HUDEP-2 (cell line): Measurements from ENCODE around the gene BOK.
"Not testable (repeated sequence)": the region's sequence is repeated elsewhere in the genome, so short reads cannot be mapped to it uniquely, and the experiment has no call there.

Experiments used
- DNase-seq, 76 experiments: peaks; one replicate each; lab custom pipeline; 2025; ENCODE audit not compliant: unreplicated experiment in 76 of 76; lab: John Stamatoyannopoulos, UW

The BOK gene

GRCh38 chr2:241555711-241556110 is 2.8 kb upstream of the BOK start:
- DNase-seq: no peak

DNA sequence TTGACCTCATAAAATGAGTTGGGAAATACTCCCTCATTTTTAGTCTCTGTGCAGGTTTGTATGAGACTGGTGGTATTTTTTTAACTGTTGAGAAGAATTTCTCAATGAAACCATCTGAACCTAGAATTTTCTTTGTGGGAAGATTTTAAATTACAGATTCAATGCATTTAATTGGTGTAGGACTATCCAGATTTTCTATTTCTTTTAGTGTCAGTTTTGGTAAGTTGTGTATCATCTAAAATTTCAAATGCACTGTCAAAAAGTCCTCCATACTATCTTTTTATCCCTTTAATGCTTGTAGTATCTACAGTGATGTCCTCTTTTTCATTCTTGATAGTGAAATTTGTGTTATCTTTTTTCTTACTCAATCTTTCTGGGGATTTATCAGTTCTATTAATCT is 1.8 kb upstream of the BOK start:
- no peak for DNase-seq

DNA sequence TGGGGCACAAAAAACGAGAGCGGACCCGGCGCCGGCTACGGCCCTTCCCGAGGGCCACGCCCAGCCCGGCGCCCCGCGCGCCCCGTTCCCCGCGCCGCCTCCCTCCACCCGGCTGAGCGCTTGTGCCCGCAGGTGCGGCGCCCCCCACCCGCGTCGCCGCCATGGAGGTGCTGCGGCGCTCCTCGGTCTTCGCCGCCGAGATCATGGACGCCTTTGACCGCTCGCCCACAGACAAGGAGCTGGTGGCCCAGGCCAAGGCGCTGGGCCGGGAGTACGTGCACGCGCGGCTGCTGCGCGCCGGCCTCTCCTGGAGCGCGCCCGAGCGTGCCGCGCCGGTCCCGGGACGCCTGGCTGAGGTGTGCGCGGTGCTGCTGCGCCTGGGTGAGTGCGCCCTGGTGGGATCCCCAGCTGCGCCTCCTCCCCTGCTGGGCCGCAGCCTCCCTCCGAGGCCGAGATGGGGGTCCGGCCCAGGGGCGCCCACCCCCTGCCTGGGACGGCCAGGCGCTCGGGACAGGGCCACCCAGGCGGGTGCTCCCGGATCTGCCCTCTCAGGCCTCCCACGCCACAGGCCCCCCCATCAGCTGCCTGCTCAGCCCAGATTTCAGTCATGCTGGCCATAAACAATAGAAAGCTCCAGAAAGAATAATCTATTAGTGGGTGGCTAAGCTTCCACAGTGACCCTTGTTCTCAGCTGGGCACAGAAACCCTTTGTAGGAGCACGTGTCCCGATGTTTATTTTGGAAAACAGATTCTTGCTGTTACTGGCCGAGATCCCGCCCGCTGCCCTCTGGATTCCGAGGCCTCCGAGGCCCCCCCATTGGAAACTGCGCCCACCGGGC is 997 bp downstream of the BOK start:
- peak in 21 of 76 experiments; percentile 2 to 65 (median 31) for DNase-seq

- DNase-seq: no peak
These were observed 1.8 kb downstream of the BOK start for GRCh38 chr2:241560162-241560882.

DNA sequence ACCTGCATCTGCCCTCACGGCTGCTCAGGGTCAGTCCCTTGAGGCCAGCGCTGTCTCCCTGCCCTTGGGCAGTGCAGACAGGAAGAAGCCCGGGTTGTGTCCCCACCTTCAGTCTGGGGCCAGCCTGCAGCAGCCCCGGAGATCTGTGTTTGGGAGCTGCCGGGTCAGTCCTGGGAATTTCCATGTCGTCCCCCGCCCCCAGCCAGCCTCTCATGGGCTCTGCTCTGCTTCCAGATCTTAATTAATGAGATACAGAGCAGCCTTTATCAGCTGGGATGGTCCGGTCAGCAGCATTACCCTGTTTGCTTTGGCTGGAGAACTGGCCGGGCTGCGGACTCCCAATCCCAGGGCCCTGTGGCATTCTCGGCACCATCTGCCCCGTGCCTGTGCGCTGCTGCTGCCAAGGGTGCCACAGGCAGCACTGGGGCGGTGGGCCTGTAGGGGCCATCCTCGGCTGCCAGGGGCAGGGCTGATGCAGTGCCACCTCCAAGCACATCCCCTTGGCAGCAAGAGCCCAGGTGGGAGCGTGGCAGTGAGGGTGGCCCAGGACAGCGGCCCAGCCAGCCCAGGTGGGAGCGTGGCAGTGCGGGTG is 2.4 kb downstream of the BOK start:
- no peak for DNase-seq

DNA sequence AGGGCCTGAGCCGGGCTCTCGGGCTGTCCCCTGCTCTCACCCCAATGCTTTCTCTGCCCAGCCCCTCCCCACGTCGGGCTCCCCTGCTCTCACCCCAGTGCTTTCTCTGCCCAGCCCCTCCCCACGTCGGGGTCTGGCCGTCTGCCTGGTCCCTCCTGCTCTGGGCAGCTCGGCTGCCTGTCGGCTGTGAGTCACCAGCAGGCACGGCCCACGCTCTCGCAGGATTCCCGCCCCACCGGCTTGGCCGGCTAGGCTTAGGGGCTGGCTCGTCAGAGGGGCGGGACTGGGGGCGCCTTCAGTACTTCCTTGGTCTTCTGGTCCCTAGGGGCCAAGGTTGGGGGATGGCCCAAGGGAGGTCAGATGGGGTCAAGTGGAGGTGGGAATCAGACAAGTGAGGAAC is 3.3 kb downstream of the BOK start:
- peak in 27 of 76 experiments; percentile 2 to 66 (median 18) for DNase-seq

- DNase-seq: no peak
These were observed 3.8 kb downstream of the BOK start for GRCh38 chr2:241562269-241562891.

DNA sequence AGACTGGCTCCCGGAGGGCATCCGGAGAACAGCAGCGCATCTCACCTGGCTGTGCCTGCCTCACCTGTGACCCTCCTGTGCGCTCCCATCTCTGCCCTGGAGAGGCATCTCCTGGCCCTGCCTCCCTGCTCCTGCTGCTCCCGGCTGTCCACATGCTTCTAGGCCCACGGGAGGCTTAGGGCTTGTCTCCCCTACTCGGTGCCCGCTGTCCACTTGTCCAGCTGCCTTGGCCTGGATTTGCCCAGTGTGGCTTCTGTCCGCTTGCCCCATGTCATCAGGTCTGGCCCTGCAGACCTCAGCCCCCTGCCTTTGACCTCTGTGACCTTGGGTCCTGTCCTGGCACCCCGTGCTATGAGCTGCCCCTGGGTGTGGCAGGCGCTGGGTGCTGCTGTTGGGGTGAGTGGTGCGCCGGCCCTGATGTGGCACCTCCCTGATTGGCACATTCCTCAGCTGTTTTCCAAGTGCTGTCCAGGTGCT is 4.5 kb downstream of the BOK start:
- no peak for DNase-seq

- no peak for DNase-seq
These were observed 5.0 kb downstream of the BOK start for GRCh38 chr2:241563571-241563980.

GRCh38 chr2:241563981-241564595 is 5.5 kb downstream of the BOK start:
- DNase-seq: no peak

DNA sequence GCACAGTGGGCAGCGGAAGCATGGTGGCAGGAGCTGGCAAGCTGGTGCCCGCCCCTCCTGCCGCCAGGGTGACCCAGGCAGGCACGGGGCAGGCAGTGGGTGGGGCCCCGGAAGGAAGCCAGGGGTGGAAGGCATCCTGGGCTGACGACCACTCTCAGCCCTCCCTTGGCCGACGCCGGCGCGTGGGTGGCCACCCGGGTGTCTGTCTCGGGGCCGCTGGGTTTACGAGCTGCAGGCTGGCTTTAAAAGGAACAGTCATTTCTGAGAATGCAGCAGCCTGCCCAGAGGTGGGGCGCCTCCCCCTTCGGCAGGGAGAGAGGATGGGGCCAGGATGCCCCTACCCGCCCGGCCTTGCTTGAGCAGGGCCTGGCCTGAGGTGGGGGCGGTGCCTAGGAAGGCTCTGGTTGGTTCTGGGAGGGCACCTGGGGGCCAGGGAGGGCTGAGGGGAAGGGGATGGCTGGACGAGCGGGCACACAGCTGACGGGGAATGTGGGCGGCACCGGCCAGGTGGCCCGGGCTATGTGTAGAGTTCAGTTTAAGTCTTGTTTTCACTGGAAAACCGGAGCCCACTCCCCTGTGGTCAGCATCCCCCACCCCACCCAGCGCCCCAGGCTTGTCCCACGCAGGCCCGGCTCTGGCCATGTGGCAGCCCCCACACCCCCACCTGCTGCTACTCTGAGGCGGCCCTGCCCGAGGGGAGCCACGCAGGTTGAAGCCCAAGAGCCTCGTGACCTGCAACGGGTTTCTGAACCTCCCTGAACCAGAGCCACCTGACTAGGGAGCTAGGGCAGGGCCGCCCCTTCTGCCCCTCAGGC is 6.3 kb downstream of the BOK start:
- no peak for DNase-seq

DNA sequence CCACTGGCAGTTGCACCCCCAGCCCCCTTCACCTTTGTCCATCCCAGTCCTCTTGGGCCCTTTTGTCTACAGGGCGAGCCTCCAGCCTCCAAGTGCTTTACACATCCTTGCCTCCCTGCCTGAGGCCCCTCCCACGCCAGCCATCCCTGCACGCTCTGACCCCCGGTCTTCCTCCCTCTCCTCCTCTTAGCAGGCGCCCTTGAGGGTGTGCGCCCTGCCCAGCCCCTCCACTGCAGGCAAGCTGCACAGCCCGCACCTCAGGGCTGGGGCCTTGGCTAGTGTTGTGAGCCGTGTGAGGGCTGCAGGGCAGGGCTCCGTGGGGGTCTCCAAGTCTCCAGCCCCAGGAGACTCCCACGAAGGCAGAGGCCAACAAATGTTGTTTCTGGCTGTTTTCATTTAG is 6.9 kb downstream of the BOK start:
- DNase-seq: no peak

- not testable (repeated sequence) for DNase-seq
These were observed 7.5 kb downstream of the BOK start for GRCh38 chr2:241566021-241566420.

DNA sequence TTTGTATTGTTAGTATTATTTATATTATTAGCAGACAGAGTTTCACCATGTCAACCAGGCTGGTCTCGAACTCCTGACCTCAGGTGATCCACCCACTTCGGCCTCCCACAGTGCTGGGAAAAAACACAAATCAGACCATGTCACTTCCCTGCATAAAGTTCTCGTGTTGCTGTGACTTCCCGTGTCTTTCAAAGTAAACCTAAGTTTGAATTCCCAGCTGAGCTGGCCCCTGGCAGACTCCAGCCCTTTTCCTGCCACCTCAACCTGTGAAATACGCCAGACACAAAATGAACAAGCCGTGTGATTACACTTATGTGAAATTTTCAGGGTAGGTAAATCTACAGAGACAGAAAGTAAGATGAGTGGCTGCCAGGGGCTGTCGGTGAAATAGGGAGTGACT is 7.9 kb downstream of the BOK start:
- no peak for DNase-seq

DNA sequence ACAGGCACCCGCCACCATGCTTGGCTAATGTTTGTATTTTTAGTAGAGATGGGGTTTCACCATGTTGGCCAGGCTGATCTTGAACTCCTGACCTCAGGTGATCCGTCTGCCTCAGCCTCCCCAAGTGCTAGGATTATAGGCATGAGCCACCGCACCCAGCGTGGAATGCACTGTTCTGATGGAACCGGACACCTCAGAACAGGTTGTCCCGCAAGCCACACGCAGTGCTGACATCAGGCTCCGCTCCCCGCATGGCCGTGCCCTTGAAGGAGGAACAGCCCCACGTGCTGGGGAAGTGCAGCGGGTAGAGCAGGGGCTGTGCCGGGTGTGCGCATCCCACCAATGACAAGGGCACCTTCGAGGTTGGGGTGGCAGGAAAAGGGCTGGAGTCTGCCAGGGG is 8.7 kb downstream of the BOK start:
- not testable (repeated sequence) for DNase-seq

DNA sequence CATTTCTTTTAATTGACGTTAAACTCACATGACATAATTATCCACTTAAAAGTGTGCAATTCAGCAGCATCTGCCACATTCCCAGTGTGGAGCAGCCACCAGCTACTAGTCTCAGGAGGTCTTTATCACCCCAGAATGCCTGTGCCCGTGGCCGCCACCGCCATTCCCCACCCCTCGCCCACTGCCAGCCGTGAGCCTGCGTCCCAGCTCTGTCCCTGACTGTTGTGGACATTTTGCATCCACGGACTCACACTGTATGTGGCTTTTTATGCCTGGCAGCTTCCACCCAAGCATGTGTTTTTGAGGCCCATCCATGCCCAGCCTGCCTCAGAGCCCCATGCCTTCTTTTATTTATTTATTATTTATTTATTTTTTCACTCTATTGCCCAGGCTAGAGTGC is 9.2 kb downstream of the BOK start:
- DNase-seq: no peak

DNA sequence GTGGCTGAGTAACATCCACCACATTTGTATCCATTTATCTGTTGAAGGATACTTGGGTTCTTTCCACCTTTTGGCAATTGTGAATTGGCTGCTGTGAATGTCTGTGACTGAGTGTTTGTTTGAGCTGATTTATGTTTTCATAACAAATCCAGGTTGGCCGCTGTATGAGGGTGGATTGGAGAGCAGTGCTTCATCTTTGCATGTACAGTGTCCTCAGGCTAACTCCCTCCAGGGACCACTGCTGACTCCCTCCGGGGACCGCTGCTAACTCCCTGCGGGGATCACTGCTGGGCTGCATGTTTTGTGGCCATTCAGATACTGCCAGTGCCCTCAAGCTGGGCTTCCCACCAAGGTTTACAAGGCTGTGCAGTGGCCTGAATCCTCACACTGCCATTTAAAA is 10.2 kb downstream of the BOK start:
- no peak for DNase-seq

DNA sequence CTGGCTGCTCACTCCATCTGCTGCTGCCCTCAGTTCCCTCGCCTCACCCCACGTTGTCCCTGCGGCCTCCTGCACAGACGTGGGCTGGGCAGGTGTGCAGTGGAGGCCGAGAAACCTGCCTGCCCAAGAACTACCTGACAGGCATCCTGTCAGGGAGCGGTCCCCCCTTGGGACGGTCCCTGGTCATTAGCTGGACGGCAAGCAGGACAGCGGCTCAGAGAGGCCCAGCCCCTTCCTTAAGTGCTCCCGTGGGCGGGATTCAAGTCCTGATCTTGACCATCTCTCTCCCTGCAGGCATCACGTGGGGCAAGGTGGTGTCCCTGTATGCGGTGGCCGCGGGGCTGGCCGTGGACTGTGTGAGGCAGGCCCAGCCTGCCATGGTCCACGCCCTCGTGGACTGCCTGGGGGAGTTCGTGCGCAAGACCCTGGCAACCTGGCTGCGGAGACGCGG is 11.3 kb downstream of the BOK start:
- DNase-seq: no peak

GRCh38 chr2:241570961-241571581 is 12.5 kb downstream of the BOK start:
- DNase-seq: no peak
